Erythroblast (primary cell): ENCODE results near the gene BRD7.
A peak's percentile ranks its signal among the peaks of the same experiment; 100 is the strongest.

Experiments
- DNase-seq, 2 experiments: peaks; one replicate each; lab custom pipeline; 2025; lab: John Stamatoyannopoulos, UW
- GATA1 ChIP-seq: IDR thresholded peaks from 2 replicates; pipeline ENCODE4 v1.6.1; 2011; ENCODE audit warnings: low read depth, mild to moderate bottlenecking, control low read depth, low read length, moderate library complexity
- POLR2A ChIP-seq: IDR thresholded peaks from 2 replicates; pipeline ENCODE4 v1.6.1; 2011; ENCODE audit warnings: mild to moderate bottlenecking, low read length

The BRD7 gene

GRCh38 chr16:50396761-50397535 lies 28.2 kb upstream of the BRD7 start:
- TF ChIP-seq POLR2A (no peak), GATA1 (no peak)

GRCh38 chr16:50395763-50396710 lies 27.2 kb upstream of the BRD7 start:
- no peak for TF ChIP-seq GATA1
- TF ChIP-seq POLR2A: no peak
- peak; percentile 39 to 79 for DNase-seq

More at GRCh38 chr16:50396761-50397535, 28.2 kb upstream of the BRD7 start:
- DNase-seq: peak in 1 of 2 experiments; percentile 19

- TF ChIP-seq GATA1: no peak
- TF ChIP-seq POLR2A: no peak
- peak; percentile 15 to 33 for DNase-seq
These were observed 25.3 kb upstream of the BRD7 start for GRCh38 chr16:50393858-50394802.

- TF ChIP-seq POLR2A (no peak), GATA1 (no peak)
- no peak for DNase-seq
These were observed 24.6 kb upstream of the BRD7 start for GRCh38 chr16:50393416-50393815.

- DNase-seq: no peak
- TF ChIP-seq POLR2A (no peak), GATA1 (no peak)
These were observed 22.3 kb upstream of the BRD7 start for GRCh38 chr16:50390914-50391716.

GRCh38 chr16:50390371-50390771 lies 21.6 kb upstream of the BRD7 start:
- DNase-seq: no peak
- TF ChIP-seq GATA1 (no peak), POLR2A (no peak)

GRCh38 chr16:50389900-50390299 lies 21.1 kb upstream of the BRD7 start:
- DNase-seq: peak in 1 of 2 experiments; percentile 25
- TF ChIP-seq GATA1 (no peak), POLR2A (no peak)

- DNase-seq: no peak
- TF ChIP-seq GATA1: no peak
- TF ChIP-seq POLR2A: no peak
These were observed 19.7 kb upstream of the BRD7 start for GRCh38 chr16:50388496-50388895.

GRCh38 chr16:50386774-50387173 lies 18.0 kb upstream of the BRD7 start:
- TF ChIP-seq POLR2A: no peak
- no peak for TF ChIP-seq GATA1
- no peak for DNase-seq

- peak in 1 of 2 experiments; percentile 7 for DNase-seq
- TF ChIP-seq GATA1: no peak
- TF ChIP-seq POLR2A: no peak
These were observed 17.4 kb upstream of the BRD7 start for GRCh38 chr16:50386139-50386538.

- TF ChIP-seq GATA1 (no peak), POLR2A (no peak)
- DNase-seq: no peak
These were observed 15.8 kb upstream of the BRD7 start for GRCh38 chr16:50384500-50385135.

GRCh38 chr16:50381679-50382440 lies 13.1 kb upstream of the BRD7 start:
- DNase-seq: peak; percentile 23 to 36
- TF ChIP-seq GATA1 (no peak), POLR2A (no peak)
